ENCODE data around the gene PPBP. TPM values are rescaled to one million over a fixed set of nuclear protein-coding genes. Genes with fewer than 3 reads are reported as not detected.
"Not testable (repeated sequence)": the region's sequence is repeated elsewhere in the genome, so short reads cannot be mapped to it uniquely, and the experiment has no call there.

The PPBP gene
- total RNA-seq, 1 experiment from 2014 or later = not detected

DNA sequence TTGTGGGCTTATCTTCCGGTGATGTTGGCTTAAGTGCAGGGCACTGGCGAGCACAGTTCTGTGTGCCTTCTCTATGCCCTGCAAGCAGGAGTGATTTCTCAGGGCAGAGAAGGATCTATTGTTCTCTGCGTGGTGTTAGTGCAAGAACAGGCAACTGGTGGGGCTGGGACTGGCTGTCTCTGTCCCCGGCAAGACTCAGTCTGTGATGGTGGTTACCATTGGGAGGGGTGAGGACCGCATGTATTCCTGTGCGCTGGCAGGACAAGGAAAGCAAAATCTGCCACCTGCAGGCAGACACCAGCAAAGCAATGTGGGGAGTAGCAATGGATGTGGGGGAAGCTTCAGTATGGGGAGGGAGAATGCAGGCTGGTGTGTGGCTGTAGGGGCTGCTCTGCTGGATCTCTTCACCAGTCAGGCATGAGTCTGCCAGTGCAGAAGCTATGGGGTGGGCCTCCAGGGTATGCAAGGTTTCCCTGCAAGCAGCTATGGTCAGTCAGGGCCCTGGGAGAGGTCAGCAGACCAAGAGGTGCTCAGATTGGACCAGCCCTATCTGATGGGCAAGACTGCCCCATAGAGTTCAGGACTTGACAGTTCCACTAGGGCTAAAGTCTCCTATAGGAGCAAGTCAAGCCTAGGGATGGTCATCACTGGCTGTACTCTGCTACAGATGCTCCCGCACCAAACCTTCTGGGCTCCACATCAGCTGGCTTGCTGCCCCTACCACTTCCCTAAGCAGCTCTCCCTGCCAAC lies 23.0 kb downstream of the PPBP start (continued):
- TF ChIP-seq, protein P1, sequence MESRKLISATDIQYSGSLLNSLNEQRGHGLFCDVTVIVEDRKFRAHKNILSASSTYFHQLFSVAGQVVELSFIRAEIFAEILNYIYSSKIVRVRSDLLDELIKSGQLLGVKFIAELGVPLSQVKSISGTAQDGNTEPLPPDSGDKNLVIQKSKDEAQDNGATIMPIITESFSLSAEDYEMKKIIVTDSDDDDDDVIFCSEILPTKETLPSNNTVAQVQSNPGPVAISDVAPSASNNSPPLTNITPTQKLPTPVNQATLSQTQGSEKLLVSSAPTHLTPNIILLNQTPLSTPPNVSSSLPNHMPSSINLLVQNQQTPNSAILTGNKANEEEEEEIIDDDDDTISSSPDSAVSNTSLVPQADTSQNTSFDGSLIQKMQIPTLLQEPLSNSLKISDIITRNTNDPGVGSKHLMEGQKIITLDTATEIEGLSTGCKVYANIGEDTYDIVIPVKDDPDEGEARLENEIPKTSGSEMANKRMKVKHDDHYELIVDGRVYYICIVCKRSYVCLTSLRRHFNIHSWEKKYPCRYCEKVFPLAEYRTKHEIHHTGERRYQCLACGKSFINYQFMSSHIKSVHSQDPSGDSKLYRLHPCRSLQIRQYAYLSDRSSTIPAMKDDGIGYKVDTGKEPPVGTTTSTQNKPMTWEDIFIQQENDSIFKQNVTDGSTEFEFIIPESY (IDR thresholded peaks at IDR 0.05; ENCODE audit: extremely low read depth, insufficient replicate concordance, low read length) = no peak

DNA sequence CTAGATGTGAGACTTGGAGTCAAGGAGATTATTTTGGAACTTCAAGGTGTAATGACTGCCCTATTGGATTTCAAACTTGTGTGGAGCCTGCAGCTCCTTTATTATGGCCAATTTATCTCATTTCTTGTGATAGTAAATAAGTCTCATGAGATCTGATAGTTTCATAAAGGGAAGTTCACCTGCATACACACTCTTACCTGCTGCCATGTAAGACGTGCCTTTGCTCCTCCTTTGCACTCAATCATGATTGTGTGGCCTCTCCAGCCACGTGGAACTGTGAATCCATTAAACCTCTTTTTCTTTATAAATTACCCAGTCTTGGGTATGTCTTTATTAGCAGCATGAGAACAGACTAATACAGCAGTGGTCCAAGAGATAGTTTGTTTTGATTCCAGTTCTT lies 25.3 kb downstream of the PPBP start:
- Histone ChIP-seq H3K9me2 (ENCODE audit: insufficient read depth) (no peaks in the 10 kb centered on the region), H3K36me3 (ENCODE audit: control insufficient read depth in 1 of 2, insufficient read depth in 2 of 2, low read length in 2 of 2) (no peaks in the 10 kb centered on the region), H3K79me2 (ENCODE audit: insufficient read depth, low read length) (no peaks in the 10 kb centered on the region), H3K4me1 (ENCODE audit: control insufficient read depth in 1 of 2, insufficient read depth in 2 of 2, low read length in 2 of 2) (peaks cover 0 to 5% of the 10 kb centered on the region in 2 experiments; a peak in 1 of 4 replicates), H2AFZ (ENCODE audit: low read depth, low read length, poor library complexity, severe bottlenecking) (no peak overlapping the region), H3K9me3 (ENCODE audit: control insufficient read depth in 1 of 2, insufficient read depth in 1 of 2, low read depth in 1 of 2, low read length in 2 of 2) (no peaks in the 10 kb centered on the region), H3K4me2 (ENCODE audit: low read length) (no peak overlapping the region), H4K20me1 (ENCODE audit: insufficient read depth) (no peaks in the 10 kb centered on the region), H3K27me3 (ENCODE audit: insufficient read depth, low read length) (no peaks in the 10 kb centered on the region), H3K9ac (ENCODE audit: low read length) (no peak overlapping the region), H3K4me3 (replicated peaks in 1 of 2; ENCODE audit: low read depth in 1 of 2, low read length in 2 of 2) (no peak overlapping the region), H3K27ac (ENCODE audit: low read depth, low read length) (no peak overlapping the region)
- RAD21 ChIA-PET (ENCODE audit: low non-redundant PET in 1 of 2, low total read pairs in 2 of 2, uncharacterized antibody in 2 of 2, unreplicated experiment in 2 of 2) = no interaction called here
- no peak for ATAC-seq
- intact Hi-C loops (cut with micrococcal nuclease) = no loop called here
- TF ChIP-seq, protein P2, sequence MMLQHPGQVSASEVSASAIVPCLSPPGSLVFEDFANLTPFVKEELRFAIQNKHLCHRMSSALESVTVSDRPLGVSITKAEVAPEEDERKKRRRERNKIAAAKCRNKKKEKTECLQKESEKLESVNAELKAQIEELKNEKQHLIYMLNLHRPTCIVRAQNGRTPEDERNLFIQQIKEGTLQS (IDR thresholded peaks at IDR 0.05) = no peak
- TF ChIP-seq SP1 (IDR thresholded peaks at IDR 0.05; ENCODE audit: low read depth) (no peak), SIN3A (IDR thresholded peaks at IDR 0.05; ENCODE audit: low read depth) (no peak)
- TF ChIP-seq, protein P1 (IDR thresholded peaks at IDR 0.05; ENCODE audit: extremely low read depth, insufficient replicate concordance, low read length) = no peak
- POLR2A ChIA-PET = no interaction called here
- CTCF ChIA-PET = no interaction called here
- DNase-seq (ENCODE audit: low read depth, low spot score) = no peak
- BruUV-seq (replicated peaks) = no TSS peak

DNA sequence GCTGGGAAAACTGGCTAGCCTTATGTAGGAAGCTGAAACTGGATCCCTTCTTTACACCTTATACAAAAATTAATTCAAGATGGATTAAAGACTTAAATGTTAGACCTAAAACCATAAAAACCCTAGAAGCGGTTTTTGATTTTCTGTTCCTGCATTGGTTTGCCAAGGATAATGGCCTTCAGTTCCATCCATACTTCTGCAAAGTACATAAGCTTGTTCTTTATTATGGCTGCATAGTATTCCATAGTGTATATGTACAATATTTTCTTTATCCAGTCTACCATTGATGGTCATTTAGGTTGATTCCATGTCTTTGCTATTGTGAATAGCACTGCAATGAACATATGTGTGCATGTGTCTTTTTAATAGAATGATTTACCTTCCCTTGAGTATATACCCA lies 28.9 kb downstream of the PPBP start:
- H3K36me3 ChIP-seq (ENCODE audit: control insufficient read depth in 1 of 2, insufficient read depth in 2 of 2, low read length in 2 of 2); H3K4me3 ChIP-seq (replicated peaks in 1 of 2; ENCODE audit: low read depth in 1 of 2, low read length in 2 of 2); H4K20me1 ChIP-seq (ENCODE audit: insufficient read depth); POLR2A ChIA-PET; H3K4me1 ChIP-seq (ENCODE audit: control insufficient read depth in 1 of 2, insufficient read depth in 2 of 2, low read length in 2 of 2); H2AFZ ChIP-seq (ENCODE audit: low read depth, low read length, poor library complexity, severe bottlenecking); ATAC-seq; DNase-seq (ENCODE audit: low read depth, low spot score); intact Hi-C loops (cut with micrococcal nuclease); H3K9me2 ChIP-seq (ENCODE audit: insufficient read depth); H3K9me3 ChIP-seq (ENCODE audit: control insufficient read depth in 1 of 2, insufficient read depth in 1 of 2, low read depth in 1 of 2, low read length in 2 of 2); H3K9ac ChIP-seq (ENCODE audit: low read length); RAD21 ChIA-PET (ENCODE audit: low non-redundant PET in 1 of 2, low total read pairs in 2 of 2, uncharacterized antibody in 2 of 2, unreplicated experiment in 2 of 2); BruUV-seq (replicated peaks); H3K27ac ChIP-seq (ENCODE audit: low read depth, low read length); H3K79me2 ChIP-seq (ENCODE audit: insufficient read depth, low read length); CTCF ChIA-PET; H3K27me3 ChIP-seq (ENCODE audit: insufficient read depth, low read length); H3K4me2 ChIP-seq (ENCODE audit: low read length): not testable (repeated sequence)
